ENCODE data around the gene KLHDC9.

KLHDC9 gene

GRCh38 chr1:161132410-161133219, 34.5 kb downstream of the KLHDC9 start, which contains the start of gene DEDD:
Gene DEDD (minus strand): TSS chr1:161132667. CDS start chr1:161124462, 8,205 bp downstream.
- DNase-seq (ENCODE audit: low read depth), result peak; percentile 86

DNA sequence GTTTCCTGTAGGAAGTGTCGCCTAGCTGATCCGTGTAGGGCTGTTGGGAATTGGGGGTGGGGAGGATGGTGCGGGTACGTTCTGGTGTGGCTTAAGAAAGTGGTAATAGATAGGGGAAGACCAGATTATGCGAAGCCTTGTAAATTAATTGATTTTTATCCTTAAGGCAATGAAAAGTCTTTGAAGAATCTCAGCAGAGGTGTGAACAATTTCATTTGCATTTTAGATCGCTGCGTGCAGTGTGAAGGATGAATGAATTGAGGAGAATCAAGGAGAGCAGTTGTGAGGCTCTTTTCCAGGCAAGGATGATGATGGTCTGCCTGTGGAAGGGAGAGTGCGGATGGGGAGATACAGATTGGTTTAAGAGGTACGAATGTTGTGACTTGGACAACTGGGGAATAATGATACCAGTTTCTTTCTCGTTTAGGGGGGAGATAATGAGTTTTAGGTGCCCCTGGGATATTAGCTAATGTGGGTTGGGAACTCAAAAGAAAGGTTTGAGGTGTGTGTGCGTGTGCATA, 35.1 kb downstream of the KLHDC9 start:
- no peak for DNase-seq (ENCODE audit: low read depth)

DNA sequence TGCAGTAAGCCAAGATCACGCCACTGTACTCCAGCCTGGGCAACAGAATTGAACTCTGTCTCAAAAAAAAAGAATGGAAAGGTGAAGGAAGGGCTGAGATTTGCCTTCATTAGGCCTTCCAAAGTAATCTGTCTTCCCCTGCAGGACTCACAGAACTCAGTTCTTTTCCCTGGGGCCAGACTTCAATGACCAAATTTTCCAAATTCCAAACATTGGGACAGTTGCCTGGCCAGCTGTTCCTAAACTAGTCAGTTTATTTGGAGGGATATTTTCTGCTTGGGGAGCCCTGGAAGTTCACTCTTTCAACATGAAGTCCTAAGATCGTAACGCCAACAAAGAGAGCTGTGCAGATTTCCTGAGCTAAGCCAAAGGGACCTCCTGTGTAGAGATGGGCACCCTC, 39.7 kb downstream of the KLHDC9 start:
- DNase-seq (ENCODE audit: low read depth), result no peak

DNA sequence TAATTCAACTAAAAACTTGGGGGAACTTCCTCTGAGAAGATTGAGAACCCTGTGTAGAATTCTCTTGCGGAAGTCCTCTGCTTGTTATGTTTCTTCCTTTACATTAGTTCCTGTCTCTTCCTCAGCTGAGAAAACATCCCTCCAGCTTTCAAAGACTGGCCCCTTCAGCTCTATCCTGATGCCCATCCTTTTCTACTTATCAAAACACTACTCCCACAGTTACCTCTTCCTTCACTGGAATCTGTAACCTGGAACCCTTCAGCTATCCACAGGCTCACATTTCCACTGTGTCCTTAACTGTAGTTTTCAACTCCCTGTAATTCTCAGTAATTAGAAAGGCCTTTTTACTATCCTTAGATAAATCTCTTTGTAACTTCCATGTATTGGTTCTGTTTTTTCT, 40.3 kb downstream of the KLHDC9 start:
- DNase-seq (ENCODE audit: low read depth), result no peak

DNA sequence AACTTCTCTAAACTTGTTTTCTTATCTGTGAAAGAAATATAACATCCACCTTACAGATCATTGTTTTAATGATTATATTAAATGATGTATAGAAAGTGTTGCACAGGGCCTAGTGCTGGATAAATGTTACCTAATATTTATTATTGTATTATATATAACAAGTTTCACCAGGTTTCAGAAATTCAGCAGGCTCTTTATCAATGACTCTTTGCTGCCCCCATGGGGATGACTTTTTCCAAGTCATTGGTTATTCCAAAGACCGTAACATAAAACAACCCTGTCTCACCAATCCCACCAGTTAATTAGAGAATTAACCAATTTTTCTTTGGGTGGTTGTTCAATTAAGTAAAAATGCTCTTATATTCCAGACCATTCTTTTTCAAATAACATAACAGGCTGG, 41.6 kb downstream of the KLHDC9 start:
- no peak for DNase-seq (ENCODE audit: low read depth)

DNA sequence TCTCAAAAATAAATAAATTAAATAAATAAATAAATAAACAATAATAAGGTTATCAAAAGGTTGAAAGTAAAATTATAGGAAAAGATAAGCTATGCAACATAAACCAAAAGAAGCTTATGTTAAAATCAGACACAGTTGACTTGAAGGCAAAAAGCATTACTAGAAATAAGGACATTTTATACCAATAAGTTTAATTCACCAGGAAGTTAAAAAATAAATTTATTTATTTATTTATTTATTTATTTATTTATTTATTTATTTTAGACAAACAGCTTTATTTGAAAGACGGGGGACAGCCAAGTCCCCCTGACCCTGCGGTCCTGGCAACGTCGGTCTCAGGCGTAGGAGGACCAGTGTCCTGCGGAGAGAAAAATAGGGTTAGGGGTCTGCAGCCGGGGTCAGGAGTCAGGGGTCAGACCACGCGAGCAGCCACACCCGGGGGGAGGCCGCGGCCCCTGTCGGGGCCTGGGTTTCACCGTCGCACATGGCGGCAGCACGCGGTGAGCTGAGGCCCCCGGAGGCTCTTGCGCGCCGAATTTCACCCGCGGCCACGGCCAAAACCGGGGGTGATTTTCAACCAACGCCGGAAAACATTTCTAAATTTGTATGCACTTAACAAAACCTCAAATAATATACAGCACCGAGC, 42.7 kb downstream of the KLHDC9 start:
- no peak for DNase-seq (ENCODE audit: low read depth)

- DNase-seq (ENCODE audit: low read depth), result no peak
These were observed 47.7 kb downstream of the KLHDC9 start for GRCh38 chr1:161145832-161146231.

All from activated T-cell treated with anti-CD3 and anti-CD28 coated beads for 48 hours (primary cell).